Measurements from ENCODE around the gene NGLY1.

DNA sequence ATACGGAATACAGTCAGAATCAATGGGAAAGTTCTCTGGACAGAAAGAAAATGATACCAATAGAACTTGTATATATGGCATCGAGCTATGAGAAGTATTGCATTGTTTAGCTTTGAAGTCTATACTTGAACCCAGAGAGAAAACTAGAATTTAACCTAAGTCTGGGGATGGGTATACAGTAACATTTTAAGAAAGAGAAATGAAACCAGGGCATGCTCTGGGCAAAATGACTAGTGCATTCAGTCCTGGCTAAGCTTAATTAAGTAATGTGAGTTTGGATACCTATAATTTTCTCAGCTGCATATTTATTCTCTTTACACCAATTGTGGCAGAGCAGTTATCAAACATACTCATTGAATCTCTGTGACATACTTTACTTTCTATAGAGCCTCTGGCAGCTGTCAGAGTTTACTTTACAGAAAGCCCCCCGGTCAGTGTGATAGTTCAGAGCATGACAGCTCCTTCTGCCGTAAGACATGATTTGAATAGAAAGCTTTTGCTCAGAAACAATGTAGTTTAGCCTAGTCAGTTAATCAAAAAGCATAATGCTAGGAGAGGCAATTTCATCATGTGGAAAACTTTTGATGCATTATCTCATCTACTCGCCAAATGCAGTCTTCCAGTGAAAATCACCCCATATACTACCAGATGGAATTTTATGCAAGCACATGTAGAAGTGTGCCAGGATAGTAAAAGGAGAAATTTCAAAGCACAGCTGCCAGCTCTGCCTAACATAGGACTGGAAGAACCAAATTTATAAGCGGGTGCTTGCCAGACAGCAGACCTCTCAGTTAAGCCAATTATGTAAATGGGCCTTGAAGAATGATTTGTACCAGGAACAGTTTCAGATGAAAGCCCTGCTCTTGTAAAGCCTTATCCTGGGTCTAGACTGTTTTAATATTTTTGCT, 47.4 kb upstream of the NGLY1 start:
- TF ChIP-seq SUZ12 (IDR thresholded peaks at IDR 0.05; ENCODE audit: extremely low read depth, insufficient read depth, insufficient read length) (no peak), ZNF274 (IDR thresholded peaks at IDR 0.05; ENCODE audit: low read depth, low read length) (no peak), YY1 (IDR thresholded peaks at IDR 0.05; ENCODE audit: insufficient read depth, insufficient read length) (no peak)

Measured in NT2/D1 (cell line).